GM12875 (cell line): ENCODE data around the gene SLC36A1.

ENCODE experiments used
- H3K4me3 ChIP-seq: one replicate; pipeline ENCODE4 v1.5.1; 2011; ENCODE audit warnings: low read depth, low read length, control low read depth
- TF ChIP-seq, protein P1 (sequence below): IDR thresholded peaks from 2 replicates; pipeline ENCODE4 v1.5.1; 2011; ENCODE audit warnings: low read depth, mild to moderate bottlenecking, control low read depth, inconsistent platforms, low read length, moderate library complexity, borderline replicate concordance; ENCODE audit not compliant: insufficient read depth

Gene SLC36A1

DNA sequence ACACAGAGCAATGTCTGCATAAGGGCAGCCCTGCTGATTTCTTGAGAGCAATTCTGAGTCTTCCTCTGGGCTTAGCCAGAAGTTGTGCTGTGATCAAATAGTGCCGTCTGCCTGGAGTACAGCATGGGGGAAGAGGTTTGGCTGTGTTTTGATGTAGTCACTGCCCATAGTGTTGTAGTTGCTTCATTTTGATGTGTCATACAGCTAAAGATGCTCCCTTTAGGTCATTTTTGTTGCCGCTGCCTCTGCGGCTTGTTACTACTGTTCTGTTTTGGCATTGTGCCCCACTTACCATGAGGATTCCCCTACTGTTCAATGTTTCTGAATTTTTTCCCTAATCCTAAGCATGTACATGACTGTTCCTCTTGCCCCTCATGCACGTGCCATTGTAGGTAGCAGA, 23.0 kb downstream of the SLC36A1 start:
- H3K4me3 ChIP-seq = no peak overlapping the region
- TF ChIP-seq, protein P1, sequence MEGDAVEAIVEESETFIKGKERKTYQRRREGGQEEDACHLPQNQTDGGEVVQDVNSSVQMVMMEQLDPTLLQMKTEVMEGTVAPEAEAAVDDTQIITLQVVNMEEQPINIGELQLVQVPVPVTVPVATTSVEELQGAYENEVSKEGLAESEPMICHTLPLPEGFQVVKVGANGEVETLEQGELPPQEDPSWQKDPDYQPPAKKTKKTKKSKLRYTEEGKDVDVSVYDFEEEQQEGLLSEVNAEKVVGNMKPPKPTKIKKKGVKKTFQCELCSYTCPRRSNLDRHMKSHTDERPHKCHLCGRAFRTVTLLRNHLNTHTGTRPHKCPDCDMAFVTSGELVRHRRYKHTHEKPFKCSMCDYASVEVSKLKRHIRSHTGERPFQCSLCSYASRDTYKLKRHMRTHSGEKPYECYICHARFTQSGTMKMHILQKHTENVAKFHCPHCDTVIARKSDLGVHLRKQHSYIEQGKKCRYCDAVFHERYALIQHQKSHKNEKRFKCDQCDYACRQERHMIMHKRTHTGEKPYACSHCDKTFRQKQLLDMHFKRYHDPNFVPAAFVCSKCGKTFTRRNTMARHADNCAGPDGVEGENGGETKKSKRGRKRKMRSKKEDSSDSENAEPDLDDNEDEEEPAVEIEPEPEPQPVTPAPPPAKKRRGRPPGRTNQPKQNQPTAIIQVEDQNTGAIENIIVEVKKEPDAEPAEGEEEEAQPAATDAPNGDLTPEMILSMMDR = no peak

DNA sequence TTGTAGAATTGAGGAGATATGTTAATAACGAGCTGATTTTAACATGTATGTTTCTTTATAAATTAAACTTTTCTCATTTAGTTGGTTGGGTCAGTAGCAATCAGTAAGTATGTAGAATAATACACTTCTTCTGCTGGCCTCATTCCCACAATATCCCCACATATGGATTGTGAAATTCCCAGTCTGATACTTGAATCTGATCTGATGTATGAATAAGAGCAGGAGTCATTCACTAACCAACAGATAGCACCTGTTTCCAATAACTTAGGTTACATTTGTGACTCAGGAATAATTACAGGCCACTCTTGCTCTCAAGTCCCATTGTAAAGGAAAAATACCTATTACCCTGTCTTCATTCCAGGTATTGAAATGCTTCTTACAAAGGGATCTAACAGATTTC, 23.9 kb downstream of the SLC36A1 start:
- TF ChIP-seq, protein P1 = no peak
- no peak overlapping the region for H3K4me3 ChIP-seq

DNA sequence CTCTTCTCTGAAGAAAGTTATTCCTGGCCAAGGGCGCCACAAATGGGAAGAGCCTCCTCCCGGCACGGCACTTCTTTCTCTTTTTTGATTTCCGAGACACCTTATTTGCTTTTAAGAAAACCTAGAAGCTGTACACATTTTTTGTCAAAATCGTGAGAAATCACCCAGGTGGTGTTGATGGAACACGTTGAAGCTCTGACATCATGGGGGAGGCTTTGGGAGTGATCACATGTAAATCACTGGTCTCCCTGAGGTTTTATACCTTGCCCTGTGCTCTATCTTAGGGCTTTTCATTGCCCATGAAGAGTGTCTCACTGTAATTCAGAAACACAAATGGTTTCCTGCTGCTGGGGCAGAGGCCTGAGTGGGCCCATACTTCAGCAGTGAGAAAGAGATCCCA, 27.4 kb downstream of the SLC36A1 start:
- TF ChIP-seq, protein P1 = no peak
- no peak overlapping the region for H3K4me3 ChIP-seq

DNA sequence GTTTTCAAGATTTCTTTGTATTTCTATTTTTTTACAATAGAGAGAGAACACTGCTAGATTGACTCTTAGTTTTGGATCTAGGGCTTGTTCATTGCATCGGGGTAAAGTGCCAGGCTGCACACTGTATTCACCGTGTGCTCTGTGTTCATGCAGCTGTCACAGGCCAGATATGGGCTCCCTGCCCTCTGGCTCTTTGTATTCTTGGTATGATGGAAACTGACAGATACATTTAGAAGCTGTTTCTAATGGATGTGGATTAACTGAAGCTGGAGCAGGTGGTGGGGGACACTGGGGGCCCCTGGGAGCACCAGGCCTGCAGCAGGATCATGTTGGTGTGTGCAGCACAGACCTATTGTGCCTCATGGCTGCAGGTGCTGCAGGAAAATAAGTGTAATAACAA, 28.0 kb downstream of the SLC36A1 start:
- no peak overlapping the region for H3K4me3 ChIP-seq
- TF ChIP-seq, protein P1 = no peak

DNA sequence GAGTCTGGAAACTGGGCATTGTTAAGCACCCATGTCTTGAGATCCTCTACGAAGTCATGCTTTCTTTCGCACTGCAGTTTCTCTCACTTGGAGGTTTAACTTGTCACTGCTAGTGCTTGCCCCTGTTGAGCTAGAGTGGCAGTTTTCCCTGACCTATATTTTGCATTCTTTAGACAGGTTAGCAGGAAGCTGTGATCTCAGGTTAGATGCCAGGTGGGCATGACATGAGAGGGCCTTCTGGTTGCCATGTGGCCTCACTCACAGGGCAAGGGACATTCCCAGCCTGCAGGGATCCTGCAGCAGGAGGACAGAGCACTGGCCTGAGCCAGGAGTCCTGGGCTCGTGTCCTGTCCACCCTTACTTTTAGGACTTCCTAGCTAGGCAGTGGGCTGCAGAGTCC, 28.6 kb downstream of the SLC36A1 start:
- TF ChIP-seq, protein P1 = no peak
- no peak overlapping the region for H3K4me3 ChIP-seq

DNA sequence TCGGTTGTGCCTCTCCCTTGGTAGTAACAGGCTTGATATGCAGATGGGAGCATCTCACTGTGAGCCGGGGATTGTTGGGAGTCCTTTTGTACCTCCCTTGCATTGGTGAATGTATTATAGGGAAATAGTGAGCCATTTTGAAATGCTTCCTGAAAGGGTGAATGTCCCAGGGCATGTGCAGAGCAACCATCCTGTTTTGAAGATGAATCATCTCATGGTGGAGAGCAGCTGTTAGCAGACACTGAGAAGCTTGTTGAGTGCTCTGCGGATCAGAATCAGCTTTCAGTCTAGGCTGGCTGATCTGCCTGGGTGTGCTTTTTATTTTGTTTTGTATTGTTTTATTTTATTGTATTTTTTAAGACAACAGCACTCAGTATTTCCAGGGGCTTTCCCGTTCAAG, 29.7 kb downstream of the SLC36A1 start:
- no peak overlapping the region for H3K4me3 ChIP-seq
- TF ChIP-seq, protein P1 = no peak

DNA sequence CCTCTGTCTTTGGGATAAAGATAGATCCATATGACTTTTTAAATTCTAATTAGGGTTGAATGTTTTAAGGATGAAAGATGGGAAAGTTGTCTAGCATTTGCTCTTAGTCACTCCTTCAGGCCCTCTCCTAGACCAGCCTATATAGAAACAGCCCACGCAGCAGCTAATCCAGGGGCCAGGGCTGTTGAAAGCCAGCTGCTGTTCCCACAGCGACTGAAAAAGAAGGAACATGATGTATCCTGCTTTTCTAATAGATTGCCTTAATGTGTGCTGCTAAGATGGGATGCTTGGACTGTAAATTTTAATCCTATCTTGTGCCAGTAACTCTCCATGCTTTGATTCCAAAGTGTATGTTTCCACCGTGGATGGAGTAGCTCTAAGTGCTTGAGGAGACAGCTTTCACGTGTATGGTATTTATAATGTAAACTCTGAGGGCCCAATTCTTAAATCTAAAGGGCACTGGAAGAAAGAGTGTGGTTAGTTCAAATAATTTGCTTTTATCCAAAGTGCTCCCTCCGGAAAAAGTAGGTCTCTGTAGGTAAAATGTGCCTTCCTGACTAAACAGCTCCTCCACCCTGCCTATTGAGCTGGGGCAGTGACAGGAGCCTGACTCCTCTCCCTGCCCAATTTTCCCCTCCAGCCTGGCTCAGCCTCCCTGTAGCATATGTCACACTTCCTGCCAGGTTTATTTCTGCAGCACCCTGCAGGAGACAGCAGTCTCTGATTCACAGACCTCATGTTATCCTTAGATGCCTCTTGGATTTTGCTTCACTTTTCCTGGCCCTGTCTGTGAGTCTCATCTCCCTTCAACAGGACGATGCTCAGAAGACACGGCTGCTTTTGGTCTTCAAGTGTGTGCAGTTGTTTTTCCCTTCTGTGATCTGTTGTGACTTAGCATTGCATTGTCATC, 33.2 kb downstream of the SLC36A1 start:
- no peak overlapping the region for H3K4me3 ChIP-seq
- TF ChIP-seq, protein P1 = no peak
